ENCODE results near the gene RTKN. TPM values are rescaled to one million over a fixed set of nuclear protein-coding genes. Genes with fewer than 3 reads are reported as not detected.
"Not testable (repeated sequence)": the region's sequence is repeated elsewhere in the genome, so short reads cannot be mapped to it uniquely, and the experiment has no call there.

RTKN gene
- total and polyA plus RNA-seq, 3 experiments from 2014 or later = 1.1 to 1.4 (median 1.2) TPM

DNA sequence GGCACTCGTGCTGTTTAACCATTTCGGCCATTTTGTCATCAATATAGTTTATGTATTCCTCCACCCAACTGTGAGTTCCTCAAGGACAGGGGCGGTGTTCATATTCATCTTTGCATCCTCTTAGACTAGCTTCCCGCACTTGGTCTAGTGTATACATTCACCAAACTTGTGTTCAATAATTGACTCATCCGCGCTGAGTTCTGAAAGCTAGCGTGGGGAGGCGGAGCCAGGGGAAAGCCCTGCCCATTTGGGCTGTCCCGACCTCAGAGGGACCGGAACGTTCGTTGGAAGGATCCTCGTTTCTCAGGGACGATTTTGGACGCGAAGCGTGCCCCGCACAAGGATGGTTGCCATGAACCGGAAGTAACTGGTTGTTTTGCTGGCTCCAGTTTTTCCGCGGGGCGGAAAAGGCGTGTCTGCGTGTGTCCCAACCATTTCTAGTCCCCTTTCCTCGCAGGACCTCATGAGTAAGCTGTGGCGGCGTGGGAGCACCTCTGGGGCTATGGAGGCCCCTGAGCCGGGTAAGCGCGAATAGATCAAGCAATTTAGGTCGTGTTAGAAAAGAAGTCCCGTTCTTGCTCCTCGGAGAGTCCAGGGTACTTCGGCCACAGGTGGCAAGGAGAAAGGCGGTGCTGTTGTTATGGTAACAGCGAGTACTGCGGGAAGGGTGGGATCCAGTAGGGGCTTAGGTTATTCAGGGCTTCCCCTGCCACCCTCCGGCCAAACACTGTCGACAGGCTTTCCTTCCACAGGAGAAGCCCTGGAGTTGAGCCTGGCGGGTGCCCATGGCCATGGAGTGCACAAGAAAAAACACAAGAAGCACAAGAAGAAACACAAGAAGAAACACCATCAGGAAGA, 13.1 kb upstream of the RTKN start, which contains the start of gene INO80B:
Gene INO80B, plus strand, starts transcription at position 434 of the 858 bp plus-strand sequence. Its CDS starts 30 bp downstream, at position 464.
- Mint-ChIP-seq H3K36me3 (peaks cover 0 to 22% (median 0%) of the 10 kb centered on the region in 3 donors), H3K27me3 (no peaks in the 10 kb centered on the region), H3K4me1 (peaks cover 59 to 64% (median 63%) of the 10 kb centered on the region in 3 donors), H3K9me3 (no peaks in the 10 kb centered on the region), H3K27ac (peak within 1 kb of the TSS; percentile 91 to 100 (median 98)), H3K4me3 (peak within 1 kb of the TSS; percentile 87 to 99 (median 96))
- H3K4me3 ChIP-seq (ENCODE audit: low read length) = peak within 1 kb of the TSS; percentile 82
- CTCF ChIA-PET = interaction anchor here (0.7 to 5.8 kb wide), 15 partner anchors 10 to 273 kb away, joined by 3 to 83 read pairs (median 4); partner anchors contain the start of genes C2orf81, CCDC142, MRPL53 and TTC31
- no peaks in the 10 kb centered on the region for H3K9me3 ChIP-seq (ENCODE audit: low read length)
- no peaks in the 10 kb centered on the region for H3K27me3 ChIP-seq (ENCODE audit: insufficient read depth, low read length, poor library complexity, severe bottlenecking)
- H3K27ac ChIP-seq (ENCODE audit: low read depth, low read length) = peak within 1 kb of the TSS; percentile 64
- POLR2A ChIA-PET = interaction anchor here (0.8 to 3.1 kb wide), 7 partner anchors 14 to 77 kb away, joined by 3 to 38 read pairs (median 4); partner anchors contain the start of genes C2orf81, CCDC142, MRPL53 and TTC31
- DNase-seq = peak; percentile 91 to 98 (median 97)
- no peaks in the 10 kb centered on the region for H3K36me3 ChIP-seq (ENCODE audit: insufficient read depth, low read length)
- peaks cover 48% of the 10 kb centered on the region for H3K4me1 ChIP-seq (ENCODE audit: insufficient read depth, low read length)

DNA sequence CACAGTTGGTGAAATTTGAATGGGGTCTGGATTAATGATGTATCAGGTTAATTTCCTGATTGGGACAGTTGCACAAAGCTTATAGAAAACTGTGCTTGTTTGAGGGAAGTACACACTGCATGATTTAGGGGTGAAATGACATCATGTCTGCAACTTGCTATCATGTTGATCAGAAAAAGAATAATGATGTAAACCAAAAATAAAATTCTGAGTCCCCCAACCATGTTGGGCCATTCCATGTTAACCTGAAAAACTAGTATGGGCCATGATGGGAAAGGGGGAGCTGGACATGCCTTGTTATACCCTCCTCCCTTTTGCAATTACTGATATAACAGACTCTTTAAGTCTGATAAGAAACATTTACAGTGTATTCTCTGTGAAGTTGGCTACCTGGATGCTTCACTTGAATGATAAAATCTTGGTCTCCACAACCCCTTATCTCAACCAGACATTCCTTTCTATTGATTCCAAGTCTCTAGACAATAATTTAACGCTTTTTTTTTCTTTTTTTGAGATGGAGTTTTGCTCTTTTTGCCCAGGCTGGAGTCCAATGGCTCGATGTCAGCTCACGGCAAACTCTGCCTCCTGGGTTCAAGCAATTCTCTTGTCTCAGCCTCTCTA, 8.9 kb upstream of the RTKN start:
- Mint-ChIP-seq H3K4me1 (peaks cover 28 to 30% (median 30%) of the 10 kb centered on the region in 3 donors), H3K9me3 (no peaks in the 10 kb centered on the region), H3K4me3 (no peak overlapping the region), H3K36me3 (peaks cover 0 to 6% (median 0%) of the 10 kb centered on the region in 3 donors), H3K27me3 (no peaks in the 10 kb centered on the region), H3K27ac (peak overlapping the region in 4 of 8 donors; percentile 28 to 63 (median 44))
- ChIA-PET POLR2A (interaction anchor here (0.6 to 0.7 kb wide), 2 partner anchors 23 to 46 kb away, joined by 4 to 7 read pairs; no protein-coding TSS in a partner anchor), CTCF (interaction anchor here (1.2 kb wide), 1 partner anchor 32 kb away, joined by 5 read pairs; the partner anchor contains the start of genes CCDC142 and TTC31)
- peaks cover 24% of the 10 kb centered on the region for H3K4me1 ChIP-seq (ENCODE audit: insufficient read depth, low read length)
- H3K27ac ChIP-seq (ENCODE audit: low read depth, low read length) = no peak overlapping the region
- no peaks in the 10 kb centered on the region for H3K9me3 ChIP-seq (ENCODE audit: low read length)
- no peak for DNase-seq
- no peak overlapping the region for H3K4me3 ChIP-seq (ENCODE audit: low read length)
- H3K36me3 ChIP-seq (ENCODE audit: insufficient read depth, low read length) = no peaks in the 10 kb centered on the region
- H3K27me3 ChIP-seq (ENCODE audit: insufficient read depth, low read length, poor library complexity, severe bottlenecking) = no peaks in the 10 kb centered on the region

DNA sequence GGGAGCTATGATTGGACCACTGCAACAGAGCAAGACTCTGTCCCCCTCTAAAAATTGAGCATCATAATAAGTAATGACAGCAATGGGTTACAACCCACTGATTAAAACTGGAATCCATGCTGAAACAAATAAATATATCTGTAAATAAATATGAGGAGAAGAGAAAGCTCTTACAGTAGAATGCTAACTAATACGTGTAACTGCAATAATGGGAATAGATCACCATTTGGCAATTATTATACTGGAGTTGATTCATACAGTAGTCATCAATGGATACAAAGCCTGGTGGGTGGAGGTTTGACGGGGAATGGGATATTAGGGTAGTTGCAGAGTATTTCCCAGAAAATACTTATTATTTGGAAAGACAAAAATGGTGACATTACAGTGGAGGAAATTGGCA, 7.0 kb upstream of the RTKN start:
- Histone ChIP-seq H3K36me3 (ENCODE audit: insufficient read depth, low read length) (no peaks in the 10 kb centered on the region), H3K4me3 (ENCODE audit: low read length) (no peak overlapping the region), H3K27ac (ENCODE audit: low read depth, low read length) (no peak overlapping the region), H3K27me3 (ENCODE audit: insufficient read depth, low read length, poor library complexity, severe bottlenecking) (no peaks in the 10 kb centered on the region), H3K9me3 (ENCODE audit: low read length) (no peaks in the 10 kb centered on the region), H3K4me1 (ENCODE audit: insufficient read depth, low read length) (peaks cover 12% of the 10 kb centered on the region)
- Mint-ChIP-seq H3K36me3 (no peaks in the 10 kb centered on the region), H3K27me3 (peaks cover 8 to 15% of the 10 kb centered on the region in 2 donors), H3K9me3 (no peaks in the 10 kb centered on the region), H3K4me3 (no peak overlapping the region), H3K4me1 (peaks cover 13 to 15% (median 15%) of the 10 kb centered on the region in 3 donors), H3K27ac (peak overlapping the region in 2 of 8 donors; percentile 26 to 32)
- CTCF ChIA-PET = interaction anchor here (1.3 kb wide), 1 partner anchor 57 kb away, joined by 4 read pairs; no protein-coding TSS in a partner anchor
- no peak for DNase-seq
- POLR2A ChIA-PET = no interaction called here

DNA sequence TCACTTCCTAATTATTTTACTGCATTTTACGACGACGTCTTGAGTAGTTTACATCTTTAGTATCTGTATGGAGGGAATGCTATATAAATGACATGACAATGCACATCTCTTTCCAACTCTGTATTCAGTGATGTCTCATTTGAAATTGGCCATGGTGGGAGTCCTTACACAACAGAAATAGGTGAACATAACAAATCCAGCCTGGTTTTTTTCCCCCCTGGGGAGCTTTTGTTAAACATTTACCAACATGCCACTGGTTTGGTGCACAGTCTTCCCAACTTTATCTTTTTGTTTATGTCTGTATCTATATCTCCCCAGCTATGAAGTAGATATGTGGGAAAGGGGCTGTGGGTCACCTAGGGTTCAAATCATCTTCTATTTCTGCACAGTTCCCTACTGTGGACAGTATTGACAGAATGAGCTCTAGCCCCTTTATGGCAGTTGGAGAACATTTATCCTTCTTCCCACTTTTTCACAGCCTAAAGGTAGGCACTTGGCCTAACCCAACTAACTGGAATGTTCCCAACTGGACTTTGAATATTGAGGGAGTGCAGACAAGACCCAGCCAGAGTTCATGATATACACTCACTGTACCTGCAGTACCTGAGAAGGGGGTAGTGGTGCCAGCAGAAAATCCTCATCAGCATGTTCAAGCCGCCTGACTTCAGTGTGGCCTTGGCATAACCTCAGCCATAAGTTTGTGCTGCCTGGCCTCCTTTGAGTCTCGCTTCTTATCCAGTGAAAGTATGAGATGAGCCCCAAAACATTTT, 5.7 kb upstream of the RTKN start:
- ChIA-PET CTCF (no interaction called here), POLR2A (no interaction called here)
- no peaks in the 10 kb centered on the region for H3K9me3 Mint-ChIP-seq
- H3K27ac Mint-ChIP-seq = no peak overlapping the region
- Histone ChIP-seq H3K9me3 (ENCODE audit: low read length) (no peaks in the 10 kb centered on the region), H3K27ac (ENCODE audit: low read depth, low read length) (no peak overlapping the region), H3K4me1 (ENCODE audit: insufficient read depth, low read length) (peaks cover 5% of the 10 kb centered on the region), H3K4me3 (ENCODE audit: low read length) (no peak overlapping the region), H3K36me3 (ENCODE audit: insufficient read depth, low read length) (no peaks in the 10 kb centered on the region), H3K27me3 (ENCODE audit: insufficient read depth, low read length, poor library complexity, severe bottlenecking) (peaks cover 5% of the 10 kb centered on the region)
- H3K4me3 Mint-ChIP-seq = no peak overlapping the region
- peaks cover 14 to 16% of the 10 kb centered on the region in 2 donors for H3K27me3 Mint-ChIP-seq
- no peak for DNase-seq
- H3K4me1 Mint-ChIP-seq = peaks cover 3 to 4% (median 4%) of the 10 kb centered on the region in 3 donors
- H3K36me3 Mint-ChIP-seq = no peaks in the 10 kb centered on the region

DNA sequence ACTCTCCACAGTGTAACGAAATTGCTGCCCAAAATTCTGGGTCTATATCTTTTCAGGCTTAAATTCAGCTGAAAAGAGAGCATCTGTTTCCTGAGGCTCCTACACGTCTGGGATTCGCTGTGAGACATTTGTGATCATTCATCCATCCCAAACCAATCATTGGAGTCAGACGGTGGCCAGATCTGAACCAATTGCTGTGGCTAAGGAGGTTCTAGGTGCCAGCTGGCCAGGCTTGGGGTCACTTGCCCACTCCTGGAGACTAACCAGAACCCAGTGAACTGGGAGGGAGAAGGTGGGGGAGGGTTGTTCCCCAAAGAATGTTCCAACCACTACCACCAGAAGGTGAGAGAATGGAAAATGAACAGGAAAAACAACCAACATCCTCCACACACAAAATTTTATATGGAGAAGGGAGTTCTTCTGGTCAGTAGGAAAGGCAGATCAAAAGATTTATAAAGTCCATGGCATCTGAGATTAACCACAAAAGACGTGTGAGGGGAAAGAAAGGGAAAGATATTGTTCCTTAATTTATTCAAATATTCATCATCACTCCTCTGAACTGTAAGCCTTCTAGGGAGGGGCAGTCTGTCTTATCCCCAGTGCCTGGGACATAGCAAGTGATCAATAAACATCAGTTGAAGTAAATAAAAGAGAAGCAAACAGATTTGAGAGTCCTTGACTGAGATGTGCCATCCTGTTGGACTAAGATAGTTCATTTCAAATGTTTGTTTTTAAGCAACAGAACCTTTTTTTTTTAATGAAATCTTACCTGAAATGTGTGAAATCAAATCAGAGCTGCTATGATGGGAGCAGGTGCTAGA, 3.0 kb upstream of the RTKN start:
- peaks cover 0 to 2% (median 0%) of the 10 kb centered on the region in 5 donors for H3K9me3 Mint-ChIP-seq
- no peak for DNase-seq
- H3K4me3 Mint-ChIP-seq = no peak overlapping the region
- H3K27ac ChIP-seq (ENCODE audit: low read depth, low read length) = no peak overlapping the region
- no peaks in the 10 kb centered on the region for H3K36me3 Mint-ChIP-seq
- no peak overlapping the region for H3K4me3 ChIP-seq (ENCODE audit: low read length)
- H3K4me1 Mint-ChIP-seq = peaks cover 6 to 20% (median 8%) of the 10 kb centered on the region in 3 donors
- CTCF ChIA-PET = interaction anchor here (0.9 to 1.5 kb wide), 2 partner anchors 10 to 44 kb away, joined by 3 to 4 read pairs; partner anchors contain the start of gene INO80B
- no peak overlapping the region for H3K27ac Mint-ChIP-seq
- no peaks in the 10 kb centered on the region for H3K9me3 ChIP-seq (ENCODE audit: low read length)
- H3K4me1 ChIP-seq (ENCODE audit: insufficient read depth, low read length) = peaks cover 8% of the 10 kb centered on the region
- H3K27me3 ChIP-seq (ENCODE audit: insufficient read depth, low read length, poor library complexity, severe bottlenecking) = peaks cover 26% of the 10 kb centered on the region
- no peaks in the 10 kb centered on the region for H3K36me3 ChIP-seq (ENCODE audit: insufficient read depth, low read length)
- peaks cover 21 to 24% of the 10 kb centered on the region in 2 donors for H3K27me3 Mint-ChIP-seq
- POLR2A ChIA-PET = no interaction called here

DNA sequence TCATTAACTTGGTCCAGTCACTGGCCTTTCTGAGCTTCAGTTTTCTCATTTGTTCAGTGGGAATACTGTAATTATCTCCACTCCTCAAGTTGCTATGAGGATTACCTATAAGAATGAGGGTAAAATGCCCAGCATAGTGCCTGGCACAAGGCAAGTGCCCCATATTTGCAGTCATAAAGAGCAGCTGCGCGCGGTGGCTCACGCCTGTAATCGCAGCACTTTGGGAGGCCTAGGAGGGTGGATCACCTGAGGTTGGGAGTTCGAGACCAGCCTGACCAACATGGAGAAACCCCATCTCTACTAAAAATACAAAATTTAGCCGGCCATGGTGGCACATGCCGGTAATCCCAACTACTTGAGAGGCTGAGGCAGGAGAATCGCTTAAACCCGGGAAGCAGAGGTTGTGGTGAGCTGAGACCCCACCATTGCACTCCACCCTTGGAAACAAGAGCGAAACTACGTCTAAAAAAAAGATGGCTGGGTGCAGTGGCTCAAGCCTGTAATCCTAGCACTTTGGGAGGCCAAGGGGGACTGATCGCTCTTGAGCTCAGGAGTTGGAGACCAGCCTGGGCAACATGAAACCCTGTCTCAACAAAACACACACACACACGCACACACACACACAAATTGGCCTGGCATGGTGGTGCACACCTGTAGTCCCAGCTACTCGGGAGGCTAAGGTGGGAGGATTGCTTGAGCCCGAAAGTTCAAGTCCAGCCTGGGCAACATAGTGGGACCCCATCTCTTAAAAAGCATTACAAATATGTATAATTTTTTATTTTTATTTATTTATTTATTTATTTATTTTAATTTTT, 953 bp upstream of the RTKN start:
- peaks cover 26% of the 10 kb centered on the region for H3K27me3 ChIP-seq (ENCODE audit: insufficient read depth, low read length, poor library complexity, severe bottlenecking)
- Mint-ChIP-seq H3K4me3 (peak overlapping the region in 6 of 7 donors; percentile 52 to 78 (median 66)), H3K4me1 (peaks cover 6 to 20% (median 8%) of the 10 kb centered on the region in 3 donors), H3K27me3 (peaks cover 27 to 37% of the 10 kb centered on the region in 2 donors), H3K27ac (peak overlapping the region in 4 of 8 donors; percentile 48 to 81 (median 66))
- H3K36me3 Mint-ChIP-seq; DNase-seq; H3K4me1 ChIP-seq (ENCODE audit: insufficient read depth, low read length); H3K9me3 Mint-ChIP-seq; H3K9me3 ChIP-seq (ENCODE audit: low read length); H3K36me3 ChIP-seq (ENCODE audit: insufficient read depth, low read length); CTCF ChIA-PET; H3K27ac ChIP-seq (ENCODE audit: low read depth, low read length); H3K4me3 ChIP-seq (ENCODE audit: low read length): not testable (repeated sequence)
- POLR2A ChIA-PET = interaction anchor here (0.5 to 0.7 kb wide), 3 partner anchors 19 to 599 kb away, joined by 3 to 5 read pairs (median 3); no protein-coding TSS in a partner anchor

Data from CD8-positive, alpha-beta memory T cell (primary cell).